GM19463 (cell line): Measurements from ENCODE around the gene MAP3K2.

Source experiments
- ATAC-seq: cut with Tn5 transposase; IDR thresholded peaks from one replicate; pipeline ENCODE4 v1.9.1; 2021; ENCODE audit warnings: mild to moderate bottlenecking, moderate library complexity; ENCODE audit not compliant: unreplicated experiment

The MAP3K2 gene

GRCh38 chr2:127308586-127309138 is 79.1 kb downstream of the MAP3K2 start:
- ATAC-seq: no peak

- ATAC-seq: no peak
Measured at GRCh38 chr2:127305990-127306585, 81.7 kb downstream of the MAP3K2 start.

- no peak for ATAC-seq
Measured at GRCh38 chr2:127302168-127302567, 85.6 kb downstream of the MAP3K2 start.

- peak; percentile 100 for ATAC-seq
Measured at GRCh38 chr2:127293748-127294562, 93.8 kb downstream of the MAP3K2 start, which contains the start of gene ERCC3. Gene ERCC3 (minus strand): TSS chr2:127294144. CDS start chr2:127294081, 63 bp downstream.

GRCh38 chr2:127293386-127293747 is 94.4 kb downstream of the MAP3K2 start:
- ATAC-seq: peak; percentile 6

GRCh38 chr2:127288274-127288673 is 99.5 kb downstream of the MAP3K2 start:
- ATAC-seq: no peak

- ATAC-seq: no peak
Measured at GRCh38 chr2:127283275-127283674, 104.5 kb downstream of the MAP3K2 start.

GRCh38 chr2:127280693-127281092 is 107.1 kb downstream of the MAP3K2 start:
- no peak for ATAC-seq

- ATAC-seq: no peak
Measured at GRCh38 chr2:127279781-127280180, 108.0 kb downstream of the MAP3K2 start.

- no peak for ATAC-seq
Measured at GRCh38 chr2:127278959-127279358, 108.8 kb downstream of the MAP3K2 start.

GRCh38 chr2:127277028-127277427 is 110.7 kb downstream of the MAP3K2 start:
- peak; percentile 94 for ATAC-seq

- ATAC-seq: no peak
Measured at GRCh38 chr2:127275789-127276188, 112.0 kb downstream of the MAP3K2 start.

- no peak for ATAC-seq
Measured at GRCh38 chr2:127275356-127275755, 112.4 kb downstream of the MAP3K2 start.

GRCh38 chr2:127270663-127271062 is 117.1 kb downstream of the MAP3K2 start:
- ATAC-seq: no peak

- ATAC-seq: no peak
Measured at GRCh38 chr2:127261804-127262406, 125.9 kb downstream of the MAP3K2 start.

- no peak for ATAC-seq
Measured at GRCh38 chr2:127259355-127259754, 128.4 kb downstream of the MAP3K2 start.

- no peak for ATAC-seq
Measured at GRCh38 chr2:127256866-127257265, 130.9 kb downstream of the MAP3K2 start.

GRCh38 chr2:127256381-127256780 is 131.4 kb downstream of the MAP3K2 start:
- no peak for ATAC-seq

- ATAC-seq: no peak
Measured at GRCh38 chr2:127255721-127256120, 132.1 kb downstream of the MAP3K2 start.

- ATAC-seq: no peak
Measured at GRCh38 chr2:127255146-127255545, 132.6 kb downstream of the MAP3K2 start.

GRCh38 chr2:127254386-127254981 is 133.3 kb downstream of the MAP3K2 start:
- no peak for ATAC-seq
